NOMO-1 treated with DMSO at 0.1 percent for 48 hours (cell line): Measurements from ENCODE around the gene TP53RK.

Experiments used
- DNase-seq: peaks from one replicate; lab custom pipeline; 2025; ENCODE audit not compliant: unreplicated experiment; lab: John Stamatoyannopoulos, UW

The TP53RK gene

GRCh38 chr20:46689082-46689753 is at the start of gene TP53RK:
Gene TP53RK, minus strand, starts transcription at chr20:46689444. Its CDS starts 30 bp downstream, at chr20:46689414.
- DNase-seq = peak; percentile 100

GRCh38 chr20:46735436-46735835 is 46.2 kb upstream of the TP53RK start:
- no peak for DNase-seq

GRCh38 chr20:46731770-46732169 is 42.5 kb upstream of the TP53RK start:
- DNase-seq = no peak

GRCh38 chr20:46725186-46726165 is 36.2 kb upstream of the TP53RK start:
- DNase-seq = no peak

GRCh38 chr20:46724343-46724959 is 35.2 kb upstream of the TP53RK start:
- DNase-seq = no peak

- no peak for DNase-seq
Measured at GRCh38 chr20:46723039-46723438, 33.8 kb upstream of the TP53RK start.

- DNase-seq = no peak
Measured at GRCh38 chr20:46722450-46722849, 33.2 kb upstream of the TP53RK start.

GRCh38 chr20:46721476-46721875 is 32.2 kb upstream of the TP53RK start:
- DNase-seq = no peak

GRCh38 chr20:46720776-46721425 is 31.7 kb upstream of the TP53RK start:
- DNase-seq = no peak

GRCh38 chr20:46720019-46720418 is 30.8 kb upstream of the TP53RK start:
- DNase-seq = no peak

- DNase-seq = no peak
Measured at GRCh38 chr20:46717818-46718541, 28.7 kb upstream of the TP53RK start.

GRCh38 chr20:46715292-46715756 is 26.1 kb upstream of the TP53RK start:
- no peak for DNase-seq

- no peak for DNase-seq
Measured at GRCh38 chr20:46713957-46714834, 25.0 kb upstream of the TP53RK start.

- DNase-seq = no peak
Measured at GRCh38 chr20:46712056-46712636, 22.9 kb upstream of the TP53RK start.

- DNase-seq = no peak
Measured at GRCh38 chr20:46710153-46710913, 21.1 kb upstream of the TP53RK start.

GRCh38 chr20:46709459-46710152 is 20.4 kb upstream of the TP53RK start, which contains the start of gene SLC2A10:
Gene SLC2A10, plus strand, starts transcription at chr20:46709649. Its CDS starts 88 bp downstream, at chr20:46709737.
- peak; percentile 51 for DNase-seq

GRCh38 chr20:46709055-46709458 is 19.8 kb upstream of the TP53RK start:
- DNase-seq = no peak
